HUES48 (cell line): ENCODE results near the gene TXNDC17.
"Not testable (repeated sequence)": the region's sequence is repeated elsewhere in the genome, so short reads cannot be mapped to it uniquely, and the experiment has no call there.

Experiments
- H3K27ac ChIP-seq: one replicate; pipeline ENCODE4 v1.7.0; 2013; ENCODE audit warnings: low read depth, low read length, inconsistent platforms
- H3K27me3 ChIP-seq: 2 replicates; pipeline ENCODE4 v1.6.1; 2013; ENCODE audit warnings: mild to moderate bottlenecking, low read length; ENCODE audit not compliant: control insufficient read depth, insufficient read depth
- H3K36me3 ChIP-seq: 2 replicates; pipeline ENCODE4 v1.6.1; 2013; ENCODE audit warnings: low read length; ENCODE audit not compliant: control insufficient read depth, insufficient read depth
- H3K4me1 ChIP-seq: 2 replicates; pipeline ENCODE4 v1.6.1; 2013; ENCODE audit warnings: mild to moderate bottlenecking, low read length; ENCODE audit not compliant: control insufficient read depth, insufficient read depth
- H3K4me3 ChIP-seq: 2 replicates; pipeline ENCODE4 v1.5.1; 2013; ENCODE audit warnings: mild to moderate bottlenecking, low read depth, low read length
- H3K9ac ChIP-seq: 2 replicates; pipeline ENCODE4 v1.6.1; 2013; ENCODE audit warnings: mild to moderate bottlenecking, low read depth, low read length, moderate library complexity
- H3K9me3 ChIP-seq: 2 replicates; pipeline ENCODE4 v1.6.1; 2013; ENCODE audit warnings: low read length; ENCODE audit not compliant: control insufficient read depth, insufficient read depth

Gene TXNDC17

GRCh38 chr17:6651354-6651918 lies 10.6 kb downstream of the TXNDC17 start, which contains the start of the genes C17orf100 and MED31:
TSS of gene C17orf100 (plus strand) at chr17:6651762. CDS start at chr17:6651914, 152 bp downstream.
TSS of gene MED31 (minus strand) at chr17:6651605. CDS start at chr17:6651528, 77 bp downstream.
- Histone ChIP-seq H3K4me1 (peaks cover 19% of the 10 kb centered on the region), H3K9ac (peak within 1 kb of the TSS; percentile 65), H3K27ac (peak within 1 kb of the TSS; percentile 97), H3K36me3 (peaks cover 23% of the 10 kb centered on the region), H3K27me3 (peaks cover 38% of the 10 kb centered on the region), H3K4me3 (peak within 1 kb of the TSS; percentile 89), H3K9me3 (no peaks in the 10 kb centered on the region)

GRCh38 chr17:6651919-6652452 lies 11.1 kb downstream of the TXNDC17 start:
- Histone ChIP-seq H3K4me1 (peaks cover 19% of the 10 kb centered on the region), H3K9ac (no peak overlapping the region), H3K27ac (no peak overlapping the region), H3K27me3 (peaks cover 38% of the 10 kb centered on the region), H3K9me3 (no peaks in the 10 kb centered on the region), H3K4me3 (peak overlapping the region; percentile 89), H3K36me3 (peaks cover 23% of the 10 kb centered on the region)

- Histone ChIP-seq H3K4me3 (peak overlapping the region; percentile 59), H3K27me3 (peaks cover 46% of the 10 kb centered on the region), H3K9ac (no peak overlapping the region), H3K4me1 (peaks cover 19% of the 10 kb centered on the region), H3K9me3 (no peaks in the 10 kb centered on the region), H3K36me3 (no peaks in the 10 kb centered on the region), H3K27ac (no peak overlapping the region)
Measured at GRCh38 chr17:6654841-6655731, 14.2 kb downstream of the TXNDC17 start.

GRCh38 chr17:6655732-6656361 lies 15.0 kb downstream of the TXNDC17 start:
- H3K4me1 ChIP-seq: peaks cover 19% of the 10 kb centered on the region
- not testable (repeated sequence) for H3K9ac ChIP-seq, H3K36me3 ChIP-seq, H3K9me3 ChIP-seq, H3K27ac ChIP-seq
- H3K4me3 ChIP-seq: peak overlapping the region; percentile 59
- H3K27me3 ChIP-seq: peaks cover 46% of the 10 kb centered on the region

- not testable (repeated sequence) for H3K27ac ChIP-seq, H3K9ac ChIP-seq, H3K9me3 ChIP-seq, H3K36me3 ChIP-seq
- Histone ChIP-seq H3K4me3 (peak overlapping the region; percentile 59), H3K27me3 (peaks cover 45% of the 10 kb centered on the region), H3K4me1 (peaks cover 19% of the 10 kb centered on the region)
Measured at GRCh38 chr17:6656797-6657632, 16.2 kb downstream of the TXNDC17 start.

GRCh38 chr17:6657633-6658287 lies 16.9 kb downstream of the TXNDC17 start:
- Histone ChIP-seq H3K9me3 (no peaks in the 10 kb centered on the region), H3K27me3 (peaks cover 41% of the 10 kb centered on the region), H3K27ac (no peak overlapping the region), H3K4me1 (peaks cover 19% of the 10 kb centered on the region), H3K9ac (no peak overlapping the region), H3K36me3 (no peaks in the 10 kb centered on the region), H3K4me3 (peak overlapping the region; percentile 59)

GRCh38 chr17:6658411-6658810 lies 17.6 kb downstream of the TXNDC17 start:
- H3K27ac ChIP-seq, H3K4me3 ChIP-seq, H3K9me3 ChIP-seq, H3K36me3 ChIP-seq, H3K9ac ChIP-seq: not testable (repeated sequence)
- Histone ChIP-seq H3K27me3 (peaks cover 35% of the 10 kb centered on the region), H3K4me1 (peaks cover 17% of the 10 kb centered on the region)

GRCh38 chr17:6660101-6660500 lies 19.2 kb downstream of the TXNDC17 start:
- Histone ChIP-seq H3K36me3 (no peaks in the 10 kb centered on the region), H3K9me3 (no peaks in the 10 kb centered on the region), H3K4me3 (no peak overlapping the region), H3K4me1 (peaks cover 4% of the 10 kb centered on the region), H3K9ac (no peak overlapping the region), H3K27ac (no peak overlapping the region), H3K27me3 (peaks cover 19% of the 10 kb centered on the region)

- no peaks in the 10 kb centered on the region for H3K36me3 ChIP-seq
- H3K27me3 ChIP-seq: peaks cover 18% of the 10 kb centered on the region
- no peak overlapping the region for H3K27ac ChIP-seq
- H3K9ac ChIP-seq: no peak overlapping the region
- no peak overlapping the region for H3K4me3 ChIP-seq
- no peaks in the 10 kb centered on the region for H3K9me3 ChIP-seq
- H3K4me1 ChIP-seq: no peaks in the 10 kb centered on the region; the same call in 1 of the 2 replicates
Measured at GRCh38 chr17:6660805-6661463, 20.1 kb downstream of the TXNDC17 start.
